Upper lobe of left lung (tissue), 4 donors: ENCODE data around the gene POLR2J3.
"Not testable (repeated sequence)": the region's sequence is repeated elsewhere in the genome, so short reads cannot be mapped to it uniquely, and the experiment has no call there.

Experiments used
- POLR2A ChIP-seq, 4 donors: fragments of 450-650 bp; IDR thresholded peaks; one replicate each; pipeline ENCODE4 v1.5.1; 2016 to 2017; ENCODE audit warnings: antibody characterized with exemption in 4 of 4, mild to moderate bottlenecking in 2 of 4
- TF ChIP-seq, protein P1 (sequence below), 6 experiments: fragments of 450-650 bp in 4 of 6; fragments of 200-600 bp in 2 of 6; sonication (generic) in 2 of 6; IDR thresholded peaks; one replicate each; pipeline ENCODE4 v1.5.1; 2016 to 2019; ENCODE audit warnings: antibody characterized with exemption in 6 of 6

DNA sequence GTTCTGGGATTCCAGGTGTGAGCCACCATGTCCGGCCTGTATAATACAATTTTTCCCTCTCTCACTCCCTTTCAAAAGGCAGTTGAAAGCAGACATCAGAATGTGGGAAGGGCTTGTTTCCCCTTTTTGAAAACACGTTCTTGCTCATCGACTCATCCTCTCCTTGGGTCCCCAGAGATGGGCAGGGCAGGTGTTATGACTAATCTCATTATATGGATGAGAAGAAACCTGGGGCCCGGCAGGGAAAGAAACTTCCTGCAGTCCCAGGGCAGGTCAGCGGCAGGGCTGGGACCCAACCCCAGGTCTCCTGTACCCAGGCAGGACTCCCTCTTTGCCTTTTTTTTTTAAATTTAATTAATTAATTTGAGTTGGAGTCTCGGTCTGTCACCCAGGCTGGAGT lies 26.0 kb downstream of the POLR2J3 start:
- TF ChIP-seq, protein P1, sequence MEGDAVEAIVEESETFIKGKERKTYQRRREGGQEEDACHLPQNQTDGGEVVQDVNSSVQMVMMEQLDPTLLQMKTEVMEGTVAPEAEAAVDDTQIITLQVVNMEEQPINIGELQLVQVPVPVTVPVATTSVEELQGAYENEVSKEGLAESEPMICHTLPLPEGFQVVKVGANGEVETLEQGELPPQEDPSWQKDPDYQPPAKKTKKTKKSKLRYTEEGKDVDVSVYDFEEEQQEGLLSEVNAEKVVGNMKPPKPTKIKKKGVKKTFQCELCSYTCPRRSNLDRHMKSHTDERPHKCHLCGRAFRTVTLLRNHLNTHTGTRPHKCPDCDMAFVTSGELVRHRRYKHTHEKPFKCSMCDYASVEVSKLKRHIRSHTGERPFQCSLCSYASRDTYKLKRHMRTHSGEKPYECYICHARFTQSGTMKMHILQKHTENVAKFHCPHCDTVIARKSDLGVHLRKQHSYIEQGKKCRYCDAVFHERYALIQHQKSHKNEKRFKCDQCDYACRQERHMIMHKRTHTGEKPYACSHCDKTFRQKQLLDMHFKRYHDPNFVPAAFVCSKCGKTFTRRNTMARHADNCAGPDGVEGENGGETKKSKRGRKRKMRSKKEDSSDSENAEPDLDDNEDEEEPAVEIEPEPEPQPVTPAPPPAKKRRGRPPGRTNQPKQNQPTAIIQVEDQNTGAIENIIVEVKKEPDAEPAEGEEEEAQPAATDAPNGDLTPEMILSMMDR (IDR thresholded peaks at IDR 0.05) = not testable (repeated sequence)
- TF ChIP-seq POLR2A (IDR thresholded peaks at IDR 0.05) = not testable (repeated sequence)
